Sciatic nerve (tissue), 2 donors: ENCODE measurements around the gene BMAL1. TPM values are rescaled to one million over a fixed set of nuclear protein-coding genes. Genes with fewer than 3 reads are reported as not detected.
"Not testable (repeated sequence)": the region's sequence is repeated elsewhere in the genome, so short reads cannot be mapped to it uniquely, and the experiment has no call there.

Experiments used
- ATAC-seq: fragments of 200-7000 bp; cut with Tn5 transposase; one replicate; pipeline ENCODE4 v1.9.1; 2020; ENCODE audit warnings: mild to moderate bottlenecking, moderate library complexity
- DNase-seq: peaks from one replicate; pipeline ENCODE4 v3.0.0-alpha.2; 2020; ENCODE audit warnings: low spot score
- intact Hi-C: fragments of 100-400 bp; cut with DNase I; formaldehyde crosslinking; loops from one replicate; pipeline ENCODE4 v1.14.2; 2022
- total RNA-seq: library from RNA; stranded (reverse); fragmentation: NEBNext Ultra II Directional; extraction: Animal tissue kit (Norgen Biotek cat#: 25700); gene quantifications from one replicate; pipeline ENCODE4 v1.2.1, GENCODE V29; 2021
- donor health status: DM: no; HTN: no; CAD: no.
- donor health status: DM: no; HTN: no; CAD: no.

Gene BMAL1
- total RNA-seq: 25.6 TPM

- DNase-seq (peak; percentile 75), ATAC-seq (no peak)
- intact Hi-C loops: no loop called here
These were observed at the start of gene BMAL1 for GRCh38 chr11:13277768-13278608. Gene BMAL1 (plus strand): TSS chr11:13277790. CDS start chr11:13354309, 76,519 bp downstream.

- DNase-seq (no peak), ATAC-seq (no peak)
- intact Hi-C loops: no loop called here
These were observed 49.0 kb upstream of the BMAL1 start for GRCh38 chr11:13228572-13228971.

GRCh38 chr11:13229136-13229535 is 48.5 kb upstream of the BMAL1 start:
- intact Hi-C loops: no loop called here
- ATAC-seq (no peak), DNase-seq (no peak)

- ATAC-seq: peak; percentile 89
- intact Hi-C loops: no loop called here
- no peak for DNase-seq
These were observed 47.8 kb upstream of the BMAL1 start for GRCh38 chr11:13229711-13230318.

GRCh38 chr11:13233173-13233745 is 44.3 kb upstream of the BMAL1 start:
- DNase-seq: no peak
- intact Hi-C loops: no loop called here

GRCh38 chr11:13235895-13236294 is 41.7 kb upstream of the BMAL1 start:
- ATAC-seq (no peak), DNase-seq (no peak)
- intact Hi-C loops: no loop called here

More at GRCh38 chr11:13233173-13233745, 44.3 kb upstream of the BMAL1 start:
- no peak for ATAC-seq

- ATAC-seq: no peak
- DNase-seq: no peak
- intact Hi-C loops: no loop called here
These were observed 41.0 kb upstream of the BMAL1 start for GRCh38 chr11:13236626-13237025.

- intact Hi-C loops: no loop called here
- ATAC-seq (no peak), DNase-seq (no peak)
These were observed 39.8 kb upstream of the BMAL1 start for GRCh38 chr11:13237761-13238160.

GRCh38 chr11:13238879-13239514 is 38.6 kb upstream of the BMAL1 start:
- ATAC-seq (peak; percentile 67), DNase-seq (peak; percentile 70)
- intact Hi-C loops: no loop called here

GRCh38 chr11:13242564-13242963 is 35.0 kb upstream of the BMAL1 start:
- ATAC-seq (no peak), DNase-seq (no peak)
- intact Hi-C loops: no loop called here

- ATAC-seq: no peak
- no peak for DNase-seq
- intact Hi-C loops: no loop called here
These were observed 29.8 kb upstream of the BMAL1 start for GRCh38 chr11:13247606-13248296.

GRCh38 chr11:13249177-13249576 is 28.4 kb upstream of the BMAL1 start:
- DNase-seq (no peak), ATAC-seq (no peak)
- intact Hi-C loops: no loop called here

GRCh38 chr11:13249992-13250391 is 27.6 kb upstream of the BMAL1 start:
- DNase-seq (no peak), ATAC-seq (no peak)
- intact Hi-C loops: no loop called here

GRCh38 chr11:13251966-13252365 is 25.6 kb upstream of the BMAL1 start:
- intact Hi-C loops: no loop called here
- DNase-seq (no peak), ATAC-seq (no peak)

GRCh38 chr11:13252438-13252837 is 25.2 kb upstream of the BMAL1 start:
- no peak for DNase-seq
- ATAC-seq: no peak
- intact Hi-C loops: no loop called here

- intact Hi-C loops: no loop called here
- no peak for ATAC-seq
- no peak for DNase-seq
These were observed 21.4 kb upstream of the BMAL1 start for GRCh38 chr11:13256216-13256615.

GRCh38 chr11:13258061-13258460 is 19.5 kb upstream of the BMAL1 start:
- intact Hi-C loops, DNase-seq, ATAC-seq: not testable (repeated sequence)

GRCh38 chr11:13258855-13259254 is 18.7 kb upstream of the BMAL1 start:
- ATAC-seq: no peak
- DNase-seq: no peak
- intact Hi-C loops: no loop called here

- intact Hi-C loops: no loop called here
- DNase-seq (no peak), ATAC-seq (no peak)
These were observed 18.2 kb upstream of the BMAL1 start for GRCh38 chr11:13259374-13259773.
